ENCODE measurements around the gene ASPM. TPM values are rescaled to one million over a fixed set of nuclear protein-coding genes. Genes with fewer than 3 reads are reported as not detected.
A peak's percentile ranks its signal among the peaks of the same experiment; 100 is the strongest.

Gene ASPM
- total RNA-seq = 1.8 and 9.7 TPM in 2 replicates
- 4.4 and 15.0 TPM in 2 replicates for polyA plus RNA-seq
- 4.6 and 12.9 TPM in 2 replicates for polyA plus RNA-seq (2012)
- polyA minus RNA-seq (ENCODE audit: low replicate concordance) = 0.39 and 1.7 TPM in 2 replicates

- H4K20me1 ChIP-seq (ENCODE audit: control insufficient read depth, extremely low read depth, insufficient read depth, low read length) = no peaks in the 10 kb centered on the region
- H3K79me2 ChIP-seq (ENCODE audit: control insufficient read depth, insufficient read depth, low read length) = peaks cover 49% of the 10 kb centered on the region
Measured at GRCh38 chr1:197146101-197147095, at the start of gene ASPM. Gene ASPM (minus strand): TSS chr1:197146669. CDS start chr1:197146437, 232 bp downstream.

GRCh38 chr1:197195100-197195499 lies 48.6 kb upstream of the ASPM start:
- TF ChIP-seq CTCF (conservative IDR thresholded peaks at IDR 0.05 in 1 of 2, IDR thresholded peaks at IDR 0.05 in 1 of 2; ENCODE audit: low read depth in 1 of 2, low read length in 2 of 2) (no peak), EZH2 (IDR thresholded peaks at IDR 0.05; ENCODE audit: low read length, missing control alignments) (no peak)
- Histone ChIP-seq H3K4me3 (replicated peaks in 1 of 4; ENCODE audit: control extremely low read depth in 1 of 4, insufficient read depth in 1 of 4, low read depth in 3 of 4, low read length in 4 of 4) (no peak overlapping the region), H3K79me2 (ENCODE audit: control insufficient read depth, insufficient read depth, low read length) (peaks cover 38% of the 10 kb centered on the region)

More at GRCh38 chr1:197146101-197147095, at the start of gene ASPM:
- Histone ChIP-seq H3K9ac (ENCODE audit: insufficient read depth, low read length) (peak within 1 kb of the TSS; percentile 69), H3K9me3 (ENCODE audit: control insufficient read depth, insufficient read depth, low read depth, low read length) (no peaks in the 10 kb centered on the region), H3K4me2 (ENCODE audit: extremely low read depth, insufficient read depth, low read length) (peak within 1 kb of the TSS; percentile 93), H3K4me3 (replicated peaks in 1 of 4; ENCODE audit: control extremely low read depth in 1 of 4, insufficient read depth in 1 of 4, low read depth in 3 of 4, low read length in 4 of 4) (peak within 1 kb of the TSS; percentile 74 to 92 (median 86)), H3K4me1 (ENCODE audit: control insufficient read depth, extremely low read depth, insufficient read depth, low read length) (peaks cover 3% of the 10 kb centered on the region), H3K27me3 (ENCODE audit: control insufficient read depth, insufficient read depth, low read length) (no peaks in the 10 kb centered on the region), H3K36me3 (ENCODE audit: control insufficient read depth, insufficient read depth, low read length) (no peaks in the 10 kb centered on the region), H3K27ac (ENCODE audit: insufficient read depth, low read length) (peak within 1 kb of the TSS; percentile 74), H2AFZ (ENCODE audit: low read length) (peak within 1 kb of the TSS; percentile 93)
- DNase-seq (ENCODE audit: low read depth in 2 of 2) = peak; percentile 92 to 95
- no peak for TF ChIP-seq EZH2 (IDR thresholded peaks at IDR 0.05; ENCODE audit: low read length, missing control alignments)
- TF ChIP-seq CTCF (conservative IDR thresholded peaks at IDR 0.05 in 1 of 2, IDR thresholded peaks at IDR 0.05 in 1 of 2; ENCODE audit: low read depth in 1 of 2, low read length in 2 of 2) = no peak

GRCh38 chr1:197184190-197184589 lies 37.7 kb upstream of the ASPM start:
- Histone ChIP-seq H3K9ac (ENCODE audit: insufficient read depth, low read length) (no peak overlapping the region), H2AFZ (ENCODE audit: low read length) (no peak overlapping the region), H3K79me2 (ENCODE audit: control insufficient read depth, insufficient read depth, low read length) (no peaks in the 10 kb centered on the region), H3K4me3 (replicated peaks in 1 of 4; ENCODE audit: control extremely low read depth in 1 of 4, insufficient read depth in 1 of 4, low read depth in 3 of 4, low read length in 4 of 4) (no peak overlapping the region), H3K4me1 (ENCODE audit: control insufficient read depth, extremely low read depth, insufficient read depth, low read length) (peaks cover 1% of the 10 kb centered on the region), H3K36me3 (ENCODE audit: control insufficient read depth, insufficient read depth, low read length) (peaks cover 1% of the 10 kb centered on the region), H3K27ac (ENCODE audit: insufficient read depth, low read length) (no peak overlapping the region), H3K4me2 (ENCODE audit: extremely low read depth, insufficient read depth, low read length) (no peak overlapping the region), H4K20me1 (ENCODE audit: control insufficient read depth, extremely low read depth, insufficient read depth, low read length) (no peaks in the 10 kb centered on the region), H3K27me3 (ENCODE audit: control insufficient read depth, insufficient read depth, low read length) (no peaks in the 10 kb centered on the region), H3K9me3 (ENCODE audit: control insufficient read depth, insufficient read depth, low read depth, low read length) (no peaks in the 10 kb centered on the region)
- no peak for DNase-seq (ENCODE audit: low read depth in 2 of 2)
- no peak for TF ChIP-seq CTCF (conservative IDR thresholded peaks at IDR 0.05 in 1 of 2, IDR thresholded peaks at IDR 0.05 in 1 of 2; ENCODE audit: low read depth in 1 of 2, low read length in 2 of 2)

More at GRCh38 chr1:197195100-197195499, 48.6 kb upstream of the ASPM start:
- Histone ChIP-seq H2AFZ (ENCODE audit: low read length) (no peak overlapping the region), H3K9ac (ENCODE audit: insufficient read depth, low read length) (no peak overlapping the region), H3K27me3 (ENCODE audit: control insufficient read depth, insufficient read depth, low read length) (no peaks in the 10 kb centered on the region), H3K27ac (ENCODE audit: insufficient read depth, low read length) (no peak overlapping the region), H4K20me1 (ENCODE audit: control insufficient read depth, extremely low read depth, insufficient read depth, low read length) (no peaks in the 10 kb centered on the region), H3K4me1 (ENCODE audit: control insufficient read depth, extremely low read depth, insufficient read depth, low read length) (no peaks in the 10 kb centered on the region), H3K36me3 (ENCODE audit: control insufficient read depth, insufficient read depth, low read length) (no peaks in the 10 kb centered on the region), H3K9me3 (ENCODE audit: control insufficient read depth, insufficient read depth, low read depth, low read length) (no peaks in the 10 kb centered on the region), H3K4me2 (ENCODE audit: extremely low read depth, insufficient read depth, low read length) (peak overlapping the region; percentile 41)
- no peak for DNase-seq (ENCODE audit: low read depth in 2 of 2)

Data from fibroblast of lung (primary cell).